ENCODE results near the gene CIRBP. TPM values are rescaled to one million over a fixed set of nuclear protein-coding genes. Genes with fewer than 3 reads are reported as not detected.
A peak's percentile ranks its signal among the peaks of the same experiment; 100 is the strongest.

The CIRBP gene
- total RNA-seq, 2 experiments from 2014 or later, result 161 to 180 TPM

DNA sequence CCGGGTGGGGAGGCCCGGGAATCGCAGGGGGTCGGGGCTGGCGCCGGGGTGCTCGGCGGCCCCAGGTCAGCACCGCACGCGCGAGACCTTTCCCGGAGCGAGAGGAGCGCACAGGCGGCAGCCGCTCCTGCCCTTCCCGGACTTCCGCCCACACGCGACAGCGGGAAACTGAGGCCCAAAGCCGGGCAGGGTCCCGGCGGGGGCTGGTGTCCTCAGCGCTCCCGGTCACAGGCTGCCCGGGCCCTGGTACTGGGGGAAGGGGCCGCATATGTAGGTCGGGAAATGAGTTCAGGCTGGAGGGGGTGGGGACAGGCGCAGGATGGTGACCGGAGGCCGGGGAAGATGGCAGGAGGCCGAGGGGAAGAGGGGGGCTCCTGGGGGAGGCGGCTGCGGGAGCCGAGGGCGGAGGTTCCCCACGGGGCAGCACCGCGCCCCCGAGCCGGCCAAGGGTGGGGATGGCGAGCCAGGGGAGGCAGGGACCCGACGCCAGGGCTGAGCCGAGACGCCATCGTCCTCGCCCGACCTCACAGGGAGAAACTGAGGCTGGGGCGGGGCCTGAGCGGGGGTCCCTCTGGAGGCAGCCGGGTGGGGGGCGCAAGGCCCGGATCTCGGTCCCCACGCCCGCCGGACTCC, 32.0 kb upstream of the CIRBP start:
- ATAC-seq (no peak), DNase-seq (no peak)
- peaks cover 2% of the 10 kb centered on the region for H3K36me3 Mint-ChIP-seq (ENCODE audit: low read depth)
- H3K4me3 Mint-ChIP-seq, result peak overlapping the region; percentile 47
- H3K27ac Mint-ChIP-seq, result no peak overlapping the region
- intact Hi-C loops (cut with micrococcal nuclease), result no loop called here
- POLR2A ChIA-PET, result interaction anchor here (1.3 to 1.5 kb wide), 3 partner anchors 16 to 157 kb away, joined by 3 to 4 read pairs (median 3); partner anchors contain the start of gene CIRBP
- TF ChIP-seq, protein P1, sequence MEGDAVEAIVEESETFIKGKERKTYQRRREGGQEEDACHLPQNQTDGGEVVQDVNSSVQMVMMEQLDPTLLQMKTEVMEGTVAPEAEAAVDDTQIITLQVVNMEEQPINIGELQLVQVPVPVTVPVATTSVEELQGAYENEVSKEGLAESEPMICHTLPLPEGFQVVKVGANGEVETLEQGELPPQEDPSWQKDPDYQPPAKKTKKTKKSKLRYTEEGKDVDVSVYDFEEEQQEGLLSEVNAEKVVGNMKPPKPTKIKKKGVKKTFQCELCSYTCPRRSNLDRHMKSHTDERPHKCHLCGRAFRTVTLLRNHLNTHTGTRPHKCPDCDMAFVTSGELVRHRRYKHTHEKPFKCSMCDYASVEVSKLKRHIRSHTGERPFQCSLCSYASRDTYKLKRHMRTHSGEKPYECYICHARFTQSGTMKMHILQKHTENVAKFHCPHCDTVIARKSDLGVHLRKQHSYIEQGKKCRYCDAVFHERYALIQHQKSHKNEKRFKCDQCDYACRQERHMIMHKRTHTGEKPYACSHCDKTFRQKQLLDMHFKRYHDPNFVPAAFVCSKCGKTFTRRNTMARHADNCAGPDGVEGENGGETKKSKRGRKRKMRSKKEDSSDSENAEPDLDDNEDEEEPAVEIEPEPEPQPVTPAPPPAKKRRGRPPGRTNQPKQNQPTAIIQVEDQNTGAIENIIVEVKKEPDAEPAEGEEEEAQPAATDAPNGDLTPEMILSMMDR (IDR thresholded peaks at IDR 0.05), result no peak
- H3K4me1 Mint-ChIP-seq (ENCODE audit: low read depth), result peaks cover 18% of the 10 kb centered on the region
- CTCF ChIA-PET, result no interaction called here
- no peaks in the 10 kb centered on the region for H3K9me3 Mint-ChIP-seq
- peaks cover 8% of the 10 kb centered on the region for H3K27me3 Mint-ChIP-seq

DNA sequence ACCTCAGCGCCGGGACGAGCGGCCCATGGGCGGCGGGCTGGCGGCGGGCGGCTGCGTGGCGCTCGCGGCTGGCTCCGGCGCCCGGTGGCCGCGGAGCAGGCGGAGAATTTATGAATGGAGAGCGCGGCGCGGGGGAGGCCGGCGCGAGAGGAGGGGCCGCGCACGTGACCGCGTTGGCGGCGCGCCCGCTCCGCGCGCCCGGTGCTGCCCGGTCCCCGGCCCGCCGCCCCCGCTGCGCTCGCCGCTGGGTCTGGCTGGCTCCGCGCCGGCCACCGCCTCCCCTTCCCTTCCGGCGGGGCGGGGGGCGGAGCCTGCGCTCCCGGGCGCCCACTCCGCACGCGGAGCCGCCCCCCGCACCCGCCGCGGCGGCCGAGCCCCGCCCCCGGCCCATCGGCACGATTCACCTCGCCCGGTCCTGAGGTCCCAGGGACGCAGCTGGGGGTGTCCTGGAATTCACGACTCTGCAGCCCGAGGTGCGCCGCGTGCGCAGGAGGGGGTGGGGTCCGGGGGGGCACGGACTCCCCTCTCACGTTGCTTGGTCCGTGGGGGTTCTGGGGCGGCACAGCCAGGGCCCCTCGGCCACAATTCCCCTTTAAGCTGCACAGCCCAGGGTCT, 31.3 kb upstream of the CIRBP start, which contains the start of gene CBARP:
Gene CBARP (minus strand): TSS at position 252 of the 615 bp plus-strand sequence. CDS start 1,905 bp downstream, outside the sequence.
- peaks cover 4% of the 10 kb centered on the region for H3K36me3 Mint-ChIP-seq (ENCODE audit: low read depth)
- H3K9me3 Mint-ChIP-seq, result no peaks in the 10 kb centered on the region
- POLR2A ChIA-PET, result interaction anchor here (0.7 to 1.5 kb wide), 6 partner anchors 12 to 158 kb away, joined by 3 to 4 read pairs (median 4); no protein-coding TSS in a partner anchor
- CTCF ChIA-PET, result interaction anchor here (0.9 kb wide), 1 partner anchor 253 kb away, joined by 6 read pairs; the partner anchor contains the start of gene WDR18
- H3K4me1 Mint-ChIP-seq (ENCODE audit: low read depth), result peaks cover 20% of the 10 kb centered on the region
- peak within 1 kb of the TSS; percentile 70 for H3K4me3 Mint-ChIP-seq
- DNase-seq, result peak; percentile 31
- peaks cover 8% of the 10 kb centered on the region for H3K27me3 Mint-ChIP-seq
- H3K27ac Mint-ChIP-seq, result peak within 1 kb of the TSS; percentile 48
- ATAC-seq, result no peak
- intact Hi-C loops (cut with micrococcal nuclease), result no loop called here
- TF ChIP-seq, protein P1 (IDR thresholded peaks at IDR 0.05), result no peak

DNA sequence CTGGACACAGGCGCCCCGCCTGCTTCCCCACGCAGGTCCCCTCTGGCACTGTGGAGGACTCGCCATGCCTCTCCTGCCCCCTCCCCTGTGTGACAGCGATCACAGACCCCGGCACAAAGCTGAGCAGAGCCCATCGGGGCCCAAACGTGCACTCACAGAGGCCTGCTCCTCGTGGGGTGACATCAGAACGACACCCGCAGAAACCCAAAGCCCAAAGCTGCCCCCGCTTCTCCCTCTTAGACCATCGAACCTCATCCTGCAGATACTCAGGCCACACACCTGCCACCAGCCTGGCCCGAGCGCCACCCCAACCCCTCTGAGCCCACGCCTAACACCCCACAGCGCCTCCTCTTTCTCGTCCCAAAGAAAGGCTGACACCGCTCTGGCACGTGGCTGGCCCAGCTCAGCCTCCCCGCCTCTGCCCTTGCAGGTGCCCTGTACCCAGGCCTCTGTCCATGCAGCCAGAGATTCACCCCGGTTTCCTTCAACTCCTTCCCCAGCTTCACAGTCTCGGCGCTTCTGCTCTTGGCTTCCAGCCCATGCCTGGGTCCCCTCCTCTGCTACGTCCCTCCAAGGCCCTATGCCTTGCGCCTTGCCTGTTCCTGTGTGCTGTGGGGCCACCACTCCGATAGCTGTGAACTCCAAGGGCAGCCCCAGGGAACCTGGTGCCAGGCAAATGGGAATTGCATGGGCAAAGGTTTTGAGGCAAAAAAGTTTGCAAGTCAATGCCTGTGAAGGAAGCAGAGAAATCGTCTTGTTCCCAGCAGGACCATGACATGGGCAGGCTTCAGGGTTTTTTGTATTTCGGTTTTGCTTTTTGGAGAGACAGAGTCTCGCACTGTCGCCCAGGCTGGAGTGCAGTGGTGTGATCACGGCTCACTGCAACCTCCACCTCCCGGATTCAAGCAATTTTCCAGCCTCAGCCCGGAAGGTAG, 30.5 kb upstream of the CIRBP start:
- POLR2A ChIA-PET, result interaction anchor here (0.7 to 1.5 kb wide), 7 partner anchors 13 to 159 kb away, joined by 3 to 4 read pairs (median 3); no protein-coding TSS in a partner anchor
- Mint-ChIP-seq H3K9me3 (no peaks in the 10 kb centered on the region), H3K4me3 (peak overlapping the region; percentile 70), H3K36me3 (ENCODE audit: low read depth) (peaks cover 4% of the 10 kb centered on the region), H3K4me1 (ENCODE audit: low read depth) (peaks cover 27% of the 10 kb centered on the region), H3K27me3 (peaks cover 8% of the 10 kb centered on the region), H3K27ac (peak overlapping the region; percentile 48)
- CTCF ChIA-PET, result interaction anchor here (0.9 to 1.1 kb wide), 2 partner anchors 28 to 254 kb away, joined by 4 to 6 read pairs; partner anchors contain the start of gene WDR18
- intact Hi-C loops (cut with micrococcal nuclease), result no loop called here
- TF ChIP-seq, protein P1 (IDR thresholded peaks at IDR 0.05), result no peak
- DNase-seq, result no peak
- no peak for ATAC-seq

DNA sequence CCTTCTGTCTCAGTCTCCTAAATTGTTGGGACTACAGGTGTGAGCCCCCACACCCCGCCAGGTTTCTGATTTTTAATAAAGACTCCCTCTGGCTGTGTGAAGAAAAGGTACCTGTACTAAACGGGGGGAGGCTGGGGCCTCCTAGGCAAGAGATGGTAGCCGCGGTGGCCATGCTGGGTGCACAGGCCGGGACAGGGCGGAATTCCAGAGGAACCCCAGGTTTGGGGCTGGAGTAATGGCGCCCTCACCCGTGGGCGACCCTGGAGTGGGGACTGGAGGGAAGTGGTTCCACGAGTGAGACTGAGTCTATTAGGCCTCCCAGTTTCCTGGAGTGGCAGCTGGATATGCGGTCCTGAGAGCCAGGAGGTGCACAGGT, 29.7 kb upstream of the CIRBP start:
- intact Hi-C loops (cut with micrococcal nuclease), result no loop called here
- peaks cover 27% of the 10 kb centered on the region for H3K4me1 Mint-ChIP-seq (ENCODE audit: low read depth)
- TF ChIP-seq, protein P1 (IDR thresholded peaks at IDR 0.05), result no peak
- H3K9me3 Mint-ChIP-seq, result no peaks in the 10 kb centered on the region
- peaks cover 4% of the 10 kb centered on the region for H3K36me3 Mint-ChIP-seq (ENCODE audit: low read depth)
- H3K4me3 Mint-ChIP-seq, result peak overlapping the region; percentile 17
- H3K27me3 Mint-ChIP-seq, result peaks cover 8% of the 10 kb centered on the region
- ATAC-seq, result no peak
- POLR2A ChIA-PET, result interaction anchor here (1.0 to 1.5 kb wide), 2 partner anchors 25 to 145 kb away, joined by 3 to 4 read pairs; no protein-coding TSS in a partner anchor
- CTCF ChIA-PET, result interaction anchor here (1.1 kb wide), 1 partner anchor 27 kb away, joined by 4 read pairs; no protein-coding TSS in a partner anchor
- H3K27ac Mint-ChIP-seq, result no peak overlapping the region
- no peak for DNase-seq
